OCI-LY7 (cell line): Measurements from ENCODE around the gene ERN2. TPM values are rescaled to one million over a fixed set of nuclear protein-coding genes. Genes with fewer than 3 reads are reported as not detected.

Experiments
- BruUV-seq: library from RNA; stranded (reverse); fragments of 400-500 nt; replicated peaks from 2 replicates; lab custom pipeline; 2021; lab: Mats Ljungman, UMichigan
- CTCF ChIA-PET: fragments of 300-600 bp; sonication (Branson Sonifier 250); formaldehyde crosslinking; loops from one replicate; lab custom pipeline; 2022; ENCODE audit warnings: antibody characterized with exemption; ENCODE audit not compliant: unreplicated experiment; lab: Charles Lee
- POLR2A ChIA-PET: fragments of 300-600 bp; sonication (Branson Sonifier 250); formaldehyde crosslinking; loops from one replicate; lab custom pipeline; 2022; ENCODE audit warnings: antibody characterized with exemption; lab: Charles Lee
- DNase-seq: peaks from one replicate; pipeline ENCODE4 v3.0.0-alpha.2; 2015; ENCODE audit warnings: low spot score
- H2AFZ ChIP-seq: fragments of 200-600 bp; sonication (generic), shearing (Covaris generic); 2 replicates; pipeline ENCODE4 v1.6.1; 2014; ENCODE audit warnings: mild to moderate bottlenecking, antibody characterized with exemption, low read length, moderate library complexity
- H3K27ac ChIP-seq: fragments of 200-600 bp; sonication (generic); 2 replicates; pipeline ENCODE4 v1.5.1; 2014; ENCODE audit warnings: mixed run types, low read depth, mild to moderate bottlenecking, moderate library complexity, low read length, inconsistent platforms; ENCODE audit not compliant: poor library complexity, severe bottlenecking
- H3K36me3 ChIP-seq: fragments of 200-600 bp; sonication (generic); 2 replicates; pipeline ENCODE4 v1.6.1; 2014; ENCODE audit warnings: mild to moderate bottlenecking, antibody characterized with exemption, low read length, moderate library complexity, mixed read lengths; ENCODE audit not compliant: insufficient read depth
- H3K4me1 ChIP-seq: fragments of 200-600 bp; sonication (generic); 2 replicates; pipeline ENCODE4 v1.5.1; 2014; ENCODE audit warnings: mild to moderate bottlenecking, low read length; ENCODE audit not compliant: insufficient read depth, poor library complexity, severe bottlenecking
- H3K4me2 ChIP-seq: fragments of 200-600 bp; sonication (generic); 2 replicates; pipeline ENCODE4 v1.6.1; 2014; ENCODE audit warnings: mild to moderate bottlenecking, low read length
- H3K4me3 ChIP-seq: fragments of 200-600 bp; sonication (generic); 2 replicates; pipeline ENCODE4 v1.5.1; 2014; ENCODE audit warnings: mild to moderate bottlenecking, low read depth, low read length; ENCODE audit not compliant: poor library complexity, severe bottlenecking
- H3K79me2 ChIP-seq: fragments of 200-600 bp; sonication (generic); 2 replicates; pipeline ENCODE4 v1.6.1; 2016; ENCODE audit warnings: low read depth, mild to moderate bottlenecking, low read length, moderate library complexity, mixed read lengths; ENCODE audit not compliant: insufficient read depth
- H3K9me2 ChIP-seq: fragments of 200-600 bp; sonication (generic); 2 replicates; pipeline ENCODE4 v1.6.1; 2016; ENCODE audit warnings: mild to moderate bottlenecking, low read length, mixed read lengths; ENCODE audit not compliant: insufficient read depth
- H3K9me3 ChIP-seq: fragments of 200-600 bp; sonication (generic); 2 replicates; pipeline ENCODE4 v1.6.1; 2014; ENCODE audit warnings: mild to moderate bottlenecking, mixed run types, low read length, mixed read lengths
- H4K20me1 ChIP-seq: fragments of 200-600 bp; sonication (generic); 2 replicates; pipeline ENCODE4 v1.6.1; 2014; ENCODE audit warnings: mild to moderate bottlenecking, antibody characterized with exemption, low read length, moderate library complexity, mixed read lengths; ENCODE audit not compliant: insufficient read depth
- EZH2phosphoT487 ChIP-seq: fragments of 200-600 bp; sonication (generic); IDR thresholded peaks from 2 replicates; pipeline ENCODE4 v1.6.1; 2018; ENCODE audit warnings: low read depth, borderline replicate concordance, mild to moderate bottlenecking, mixed run types, antibody characterized with exemption, low read length, moderate library complexity, mixed read lengths
- intact Hi-C: fragments of 100-400 bp; cut with micrococcal nuclease; formaldehyde crosslinking; loops from one replicate; pipeline ENCODE4 v1.10.0; 2022; ENCODE audit not compliant: unreplicated experiment
- total RNA-seq, 2 experiments: library from RNA; depleted of rRNA in 1 of 2; stranded (reverse); fragments of >200 nt in 1 of 2; shearing (Covaris generic) in 1 of 2; gene quantifications; 2 replicates each; pipeline ENCODE4 v1.2.3, GENCODE V29; 2014 to 2022
- TF ChIP-seq, protein P1 (sequence below): fragments of 200-600 bp; sonication (generic); conservative IDR thresholded peaks from 2 replicates; pipeline ENCODE4 v1.5.1; 2014; ENCODE audit warnings: mild to moderate bottlenecking, antibody characterized with exemption, low read length, moderate library complexity, mixed read lengths

The ERN2 gene
- total RNA-seq, 2 experiments from 2014 or later: 1.2 to 2.5 TPM

DNA sequence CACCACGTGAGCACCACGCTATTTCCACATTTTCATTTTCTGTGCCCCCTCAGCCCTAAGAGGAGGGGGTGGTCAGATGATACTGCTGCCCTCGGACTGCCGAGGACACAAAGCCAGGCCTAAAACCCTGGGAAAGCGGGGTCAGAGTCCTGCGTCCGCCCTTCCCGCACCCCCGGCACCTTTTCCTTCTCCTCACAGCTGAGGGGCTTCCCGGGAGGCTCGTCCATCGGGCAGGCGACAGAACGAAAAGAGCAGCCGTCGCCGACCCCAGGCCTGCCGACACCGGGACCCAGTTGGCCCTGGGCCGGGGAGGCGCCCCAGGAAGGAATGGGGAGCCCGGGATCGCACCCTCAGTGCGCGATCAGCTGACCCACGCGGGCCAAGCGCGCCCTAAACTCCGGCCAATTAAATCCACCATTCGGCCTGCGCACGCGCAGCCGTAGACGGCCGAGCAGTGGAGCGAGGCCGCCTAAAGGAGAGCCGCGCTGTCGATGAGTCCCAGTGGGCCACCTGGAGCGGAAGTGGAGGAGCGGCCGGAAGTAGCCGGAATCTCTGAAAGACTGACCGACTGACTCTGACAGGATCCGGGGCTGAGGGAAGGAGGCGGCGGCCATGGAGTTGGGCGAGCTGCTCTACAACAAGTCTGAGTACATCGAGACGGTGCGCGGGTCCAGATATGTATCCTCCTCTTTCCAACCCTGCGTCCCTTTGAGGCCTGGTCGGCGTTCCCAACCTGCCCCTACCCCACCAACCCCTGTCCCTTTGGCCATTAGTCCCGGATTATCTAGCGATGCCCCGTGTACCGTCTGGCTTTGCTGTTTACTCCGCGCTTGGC is 71.9 kb downstream of the ERN2 start, which contains the start of the genes DCTN5 and PALB2:
Gene DCTN5, plus strand, starts transcription at position 536 of the 835 bp plus-strand sequence. Its CDS starts 77 bp downstream, at position 613.
Gene PALB2, minus strand, starts transcription at position 380 of the 835 bp plus-strand sequence. Its CDS starts 153 bp downstream, at position 227.
- ChIA-PET CTCF (interaction anchor here (0.6 kb wide), 1 partner anchor 37 kb away, joined by 4 read pairs; no protein-coding TSS in a partner anchor), POLR2A (interaction anchor here (0.6 kb wide), 1 partner anchor 488 kb away, joined by 4 read pairs; no protein-coding TSS in a partner anchor)
- Histone ChIP-seq H3K4me1 (peaks cover 17% of the 10 kb centered on the region), H3K4me2 (peak within 1 kb of the TSS; percentile 87), H3K79me2 (peaks cover 51% of the 10 kb centered on the region), H3K9me3 (no peaks in the 10 kb centered on the region), H3K9me2 (no peaks in the 10 kb centered on the region), H3K36me3 (peaks cover 49% of the 10 kb centered on the region), H2AFZ (peak within 1 kb of the TSS; percentile 89), H4K20me1 (peaks cover 5% of the 10 kb centered on the region; the same call in 1 of the 2 replicates), H3K27ac (peak within 1 kb of the TSS; percentile 74), H3K4me3 (peak within 1 kb of the TSS; percentile 91)
- DNase-seq: peak; percentile 96
- intact Hi-C loops: loop anchor here (1.0 to 2.0 kb wide), 2 partner anchors 38 to 84 kb away; partner anchors contain the start of genes EARS2, PLK1 and UBFD1
- BruUV-seq: no TSS peak
- no peak for TF ChIP-seq EZH2phosphoT487
- TF ChIP-seq, protein P1, sequence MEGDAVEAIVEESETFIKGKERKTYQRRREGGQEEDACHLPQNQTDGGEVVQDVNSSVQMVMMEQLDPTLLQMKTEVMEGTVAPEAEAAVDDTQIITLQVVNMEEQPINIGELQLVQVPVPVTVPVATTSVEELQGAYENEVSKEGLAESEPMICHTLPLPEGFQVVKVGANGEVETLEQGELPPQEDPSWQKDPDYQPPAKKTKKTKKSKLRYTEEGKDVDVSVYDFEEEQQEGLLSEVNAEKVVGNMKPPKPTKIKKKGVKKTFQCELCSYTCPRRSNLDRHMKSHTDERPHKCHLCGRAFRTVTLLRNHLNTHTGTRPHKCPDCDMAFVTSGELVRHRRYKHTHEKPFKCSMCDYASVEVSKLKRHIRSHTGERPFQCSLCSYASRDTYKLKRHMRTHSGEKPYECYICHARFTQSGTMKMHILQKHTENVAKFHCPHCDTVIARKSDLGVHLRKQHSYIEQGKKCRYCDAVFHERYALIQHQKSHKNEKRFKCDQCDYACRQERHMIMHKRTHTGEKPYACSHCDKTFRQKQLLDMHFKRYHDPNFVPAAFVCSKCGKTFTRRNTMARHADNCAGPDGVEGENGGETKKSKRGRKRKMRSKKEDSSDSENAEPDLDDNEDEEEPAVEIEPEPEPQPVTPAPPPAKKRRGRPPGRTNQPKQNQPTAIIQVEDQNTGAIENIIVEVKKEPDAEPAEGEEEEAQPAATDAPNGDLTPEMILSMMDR: no peak

- DNase-seq: no peak
- ChIA-PET CTCF (no interaction called here), POLR2A (interaction anchor here (0.6 kb wide), 1 partner anchor 100 kb away, joined by 3 read pairs; no protein-coding TSS in a partner anchor)
- Histone ChIP-seq H3K4me3 (peak overlapping the region; percentile 91), H3K27ac (peak overlapping the region; percentile 62), H3K9me3 (no peaks in the 10 kb centered on the region), H2AFZ (peak overlapping the region; percentile 89), H4K20me1 (peaks cover 5% of the 10 kb centered on the region; the same call in 1 of the 2 replicates), H3K36me3 (peaks cover 48% of the 10 kb centered on the region), H3K79me2 (peaks cover 46% of the 10 kb centered on the region), H3K4me1 (peaks cover 17% of the 10 kb centered on the region), H3K9me2 (no peaks in the 10 kb centered on the region), H3K4me2 (peak overlapping the region; percentile 87)
- no TSS peak for BruUV-seq
- TF ChIP-seq, protein P1: no peak
- TF ChIP-seq EZH2phosphoT487: no peak
- intact Hi-C loops: loop anchor here (2.0 kb wide), 1 partner anchor 38 kb away; the partner anchor contains the start of gene PLK1
Observed at GRCh38 chr16:23640615-23640930, 72.4 kb downstream of the ERN2 start.

Other genes starting within 250 kb of the ERN2 start
- 213 and 256 TPM in 2 replicates for gene GGA2, start 202.7 kb downstream of the ERN2 start, total RNA-seq (2014; rRNA removed; shearing (Covaris generic))
- gene GGA2, start 202.7 kb downstream of the ERN2 start, total RNA-seq (2022): 580 and 590 TPM in 2 replicates
- 32.3 and 42.1 TPM in 2 replicates for gene EARS2, start 155.9 kb downstream of the ERN2 start, total RNA-seq (2014; rRNA removed; shearing (Covaris generic))
- 27.8 and 38.5 TPM in 2 replicates for gene EARS2, start 155.9 kb downstream of the ERN2 start, total RNA-seq (2022)
- gene UBFD1, start 155.5 kb downstream of the ERN2 start, total RNA-seq (2014; rRNA removed; shearing (Covaris generic)): 39.1 and 42.4 TPM in 2 replicates
- 62.8 and 67.1 TPM in 2 replicates for gene UBFD1, start 155.5 kb downstream of the ERN2 start, total RNA-seq (2022)
- gene NDUFAB1, start 116.9 kb downstream of the ERN2 start, total RNA-seq (2014; rRNA removed; shearing (Covaris generic)): 111 and 159 TPM in 2 replicates
- 107 and 149 TPM in 2 replicates for gene NDUFAB1, start 116.9 kb downstream of the ERN2 start, total RNA-seq (2022)
- 15.1 and 16.6 TPM in 2 replicates for gene PALB2, start 71.9 kb downstream of the ERN2 start, total RNA-seq (2014; rRNA removed; shearing (Covaris generic))
- gene PALB2, start 71.9 kb downstream of the ERN2 start, total RNA-seq (2022): 34.7 and 35.1 TPM in 2 replicates
- 37.3 and 42.9 TPM in 2 replicates for gene DCTN5, start 71.8 kb downstream of the ERN2 start, total RNA-seq (2014; rRNA removed; shearing (Covaris generic))
- gene DCTN5, start 71.8 kb downstream of the ERN2 start, total RNA-seq (2022): 88.2 and 89.6 TPM in 2 replicates
- 59.6 and 69.5 TPM in 2 replicates for gene PLK1, start 34.3 kb downstream of the ERN2 start, total RNA-seq (2014; rRNA removed; shearing (Covaris generic))
- 156 and 164 TPM in 2 replicates for gene PLK1, start 34.3 kb downstream of the ERN2 start, total RNA-seq (2022)
- not detected in 2 replicates for gene CHP2, start 41.8 kb upstream of the ERN2 start, total RNA-seq (2014; rRNA removed; shearing (Covaris generic))
- gene CHP2, start 41.8 kb upstream of the ERN2 start, total RNA-seq (2022): not detected in 2 replicates
- gene PRKCB, start 122.8 kb upstream of the ERN2 start, total RNA-seq (2014; rRNA removed; shearing (Covaris generic)): 21.0 and 24.2 TPM in 2 replicates
- gene PRKCB, start 122.8 kb upstream of the ERN2 start, total RNA-seq (2022): 44.5 and 51.6 TPM in 2 replicates